Stimulated activated naive CD8-positive, alpha-beta T cell treated with anti-CD3 and anti-CD28 coated beads, Interleukin-15, amount 100 ng/mL, for 72 hours (primary cell): ENCODE measurements around the gene OBSCN.
A peak's percentile ranks its signal among the peaks of the same experiment; 100 is the strongest.
"Not testable (repeated sequence)": the region's sequence is repeated elsewhere in the genome, so short reads cannot be mapped to it uniquely, and the experiment has no call there.

Experiments used
- ATAC-seq: fragments of 150-1000 bp; cut with Tn5 transposase; 2 replicates; pipeline ENCODE4 v1.10.0; 2021; ENCODE audit warnings: mild to moderate bottlenecking, moderate library complexity
- DNase-seq, 2 donors: peaks; one replicate each; pipeline ENCODE4 v3.0.0; 2021 to 2022
- H3K27ac Mint-ChIP-seq, 2 donors: one replicate each; pipeline ENCODE4 v1.8.0; 2022; ENCODE audit warnings: mild to moderate bottlenecking in 2 of 2, mixed read lengths in 2 of 2, moderate library complexity in 2 of 2
- H3K27me3 Mint-ChIP-seq: one replicate; pipeline ENCODE4 v1.8.0; 2022; ENCODE audit warnings: mixed read lengths
- H3K4me1 Mint-ChIP-seq: one replicate; pipeline ENCODE4 v1.8.0; 2022; ENCODE audit warnings: mild to moderate bottlenecking, mixed read lengths
- H3K4me3 Mint-ChIP-seq, 2 donors: one replicate each; pipeline ENCODE4 v1.8.0; 2022; ENCODE audit warnings: mild to moderate bottlenecking in 2 of 2, mixed read lengths in 2 of 2, moderate library complexity in 1 of 2
- H3K9me3 Mint-ChIP-seq, 2 donors: one replicate each; pipeline ENCODE4 v1.8.0; 2022; ENCODE audit warnings: mixed read lengths in 2 of 2

Gene OBSCN

DNA sequence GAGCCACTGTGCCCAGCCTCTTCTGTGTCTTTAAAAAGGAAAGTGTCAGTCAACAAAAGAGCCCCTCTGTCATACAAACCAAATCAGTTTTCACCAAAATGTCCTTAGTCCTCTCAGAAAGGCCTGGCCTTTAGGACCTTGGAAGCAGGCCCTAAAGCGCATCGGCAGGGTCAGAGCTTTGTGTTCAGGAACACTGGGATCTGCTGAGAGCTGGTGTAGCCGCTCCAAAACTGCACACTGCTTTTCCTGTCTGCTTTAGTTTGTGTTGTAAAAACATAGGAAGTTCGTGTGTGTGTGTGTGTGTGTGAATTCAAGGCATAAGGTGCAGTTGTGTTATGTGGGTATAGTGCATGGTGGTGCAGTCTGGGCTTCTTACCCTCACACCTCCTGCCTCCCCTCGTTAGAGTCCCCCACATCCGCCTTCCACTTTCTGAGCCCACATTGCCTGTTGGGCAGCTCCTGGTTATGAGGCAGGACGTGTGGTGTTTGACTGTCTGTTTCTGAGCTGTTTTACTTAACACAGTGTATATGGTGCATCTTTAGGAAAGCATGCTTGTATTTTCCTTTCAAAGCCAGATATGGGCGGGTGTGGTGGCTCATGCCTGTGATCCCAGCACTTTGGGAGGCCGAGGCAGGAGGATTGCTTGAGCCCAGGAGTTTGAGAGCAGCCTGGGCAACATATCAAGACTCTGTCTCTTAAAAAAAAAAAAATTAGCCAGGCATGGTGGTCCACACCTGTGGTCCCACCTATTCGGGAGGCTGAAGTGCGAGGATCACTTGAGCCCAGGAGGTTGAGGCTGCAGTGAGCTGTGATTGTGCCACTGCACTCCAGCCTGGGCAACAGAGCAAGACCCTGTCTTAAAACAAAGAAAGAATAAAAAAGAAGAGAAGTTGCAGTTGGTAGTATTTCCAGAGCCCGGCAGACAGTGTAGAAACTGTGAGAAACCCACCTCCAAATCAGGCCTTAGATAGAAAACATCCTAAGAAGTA lies 29.8 kb upstream of the OBSCN start:
- Mint-ChIP-seq H3K27me3 (no peaks in the 10 kb centered on the region), H3K4me3 (no peak overlapping the region), H3K27ac (peak overlapping the region in 1 of 2 donors; percentile 40), H3K4me1 (no peaks in the 10 kb centered on the region), H3K9me3 (no peaks in the 10 kb centered on the region)
- ATAC-seq: no peak
- no peak for DNase-seq

DNA sequence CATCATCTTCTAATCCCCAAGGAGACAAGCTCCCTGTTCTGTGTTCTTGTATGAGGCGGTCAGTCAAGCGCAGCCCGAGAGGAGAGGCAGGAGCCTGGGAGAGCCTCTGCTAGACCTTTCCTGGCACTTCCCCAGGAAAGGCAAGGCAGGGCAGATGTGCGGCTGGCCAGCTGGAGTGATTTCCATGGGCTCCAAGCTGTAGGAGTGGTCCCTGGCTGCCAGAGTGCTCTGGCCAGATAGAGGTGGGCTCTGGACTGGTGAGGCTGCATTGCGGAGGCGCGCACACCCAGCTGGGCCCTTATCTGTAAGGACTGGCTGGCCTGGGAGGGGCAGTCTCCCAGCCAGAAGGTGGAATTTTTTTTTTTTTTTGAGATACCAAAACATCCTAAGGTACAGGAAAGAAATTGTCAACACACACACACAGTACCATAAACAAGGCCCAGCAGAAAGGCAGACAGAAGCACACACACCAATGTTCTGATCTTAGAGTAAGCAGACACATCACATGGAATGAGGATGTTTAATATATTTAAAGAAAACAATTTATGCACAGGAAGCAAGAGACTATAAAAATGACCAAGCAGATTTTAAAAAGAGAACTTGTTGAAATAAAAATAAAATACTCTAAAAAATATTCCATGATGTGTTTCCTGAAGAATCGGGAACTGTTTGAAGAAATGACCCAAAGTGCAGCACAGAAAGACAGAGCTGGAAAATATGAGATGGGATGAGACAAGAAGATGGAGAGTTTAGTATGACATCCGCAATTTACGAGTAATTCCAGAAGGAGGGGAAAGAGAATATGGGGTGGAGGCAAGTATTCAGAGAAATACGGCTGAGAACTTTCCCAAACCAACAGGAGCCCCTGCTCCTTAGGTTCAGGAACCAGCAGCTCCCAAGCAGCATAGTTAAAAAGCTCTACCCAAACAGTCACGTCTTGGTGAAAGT lies 28.8 kb upstream of the OBSCN start:
- H3K9me3 Mint-ChIP-seq: no peaks in the 10 kb centered on the region
- no peaks in the 10 kb centered on the region for H3K27me3 Mint-ChIP-seq
- H3K27ac Mint-ChIP-seq: peak overlapping the region in 1 of 2 donors; percentile 40
- H3K4me1 Mint-ChIP-seq: no peaks in the 10 kb centered on the region
- ATAC-seq (no peak), DNase-seq (no peak)
- H3K4me3 Mint-ChIP-seq: no peak overlapping the region

DNA sequence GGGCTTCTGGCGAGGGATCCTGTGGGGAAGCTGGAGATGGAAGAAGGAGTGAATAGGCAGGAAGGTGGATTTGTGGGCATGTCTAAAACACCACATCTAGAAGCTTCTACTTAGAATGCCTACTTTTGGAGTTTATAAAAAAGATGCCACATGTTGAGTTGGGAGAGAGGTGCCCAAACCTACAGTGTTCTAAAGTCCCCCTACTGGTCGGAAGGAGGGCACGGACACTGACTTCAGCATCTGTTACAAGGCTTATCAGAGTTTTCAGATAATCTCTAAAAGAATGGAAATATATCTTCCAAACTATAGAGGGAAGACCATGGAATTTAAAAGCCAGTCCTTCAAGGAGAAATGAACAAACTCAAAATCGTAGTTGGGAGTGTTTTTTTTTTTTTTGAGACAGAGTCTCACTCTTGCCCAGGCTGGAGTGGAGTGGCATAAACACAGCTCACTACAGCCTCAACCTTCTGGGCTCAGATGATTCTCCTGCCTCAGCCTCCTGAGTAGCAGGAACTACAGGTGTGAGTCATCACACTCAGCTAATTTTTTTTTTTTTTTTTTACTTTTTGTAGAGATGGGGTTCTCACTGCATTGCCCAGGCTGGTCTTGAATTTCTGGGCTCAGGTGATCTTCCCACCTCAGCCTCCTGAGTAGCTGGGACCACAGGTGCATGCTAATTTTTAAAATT lies 27.4 kb upstream of the OBSCN start:
- peaks cover 1% of the 10 kb centered on the region for H3K4me1 Mint-ChIP-seq
- ATAC-seq (no peak), DNase-seq (no peak)
- no peak overlapping the region for H3K4me3 Mint-ChIP-seq
- H3K9me3 Mint-ChIP-seq: no peaks in the 10 kb centered on the region
- H3K27me3 Mint-ChIP-seq: no peaks in the 10 kb centered on the region
- H3K27ac Mint-ChIP-seq: no peak overlapping the region

DNA sequence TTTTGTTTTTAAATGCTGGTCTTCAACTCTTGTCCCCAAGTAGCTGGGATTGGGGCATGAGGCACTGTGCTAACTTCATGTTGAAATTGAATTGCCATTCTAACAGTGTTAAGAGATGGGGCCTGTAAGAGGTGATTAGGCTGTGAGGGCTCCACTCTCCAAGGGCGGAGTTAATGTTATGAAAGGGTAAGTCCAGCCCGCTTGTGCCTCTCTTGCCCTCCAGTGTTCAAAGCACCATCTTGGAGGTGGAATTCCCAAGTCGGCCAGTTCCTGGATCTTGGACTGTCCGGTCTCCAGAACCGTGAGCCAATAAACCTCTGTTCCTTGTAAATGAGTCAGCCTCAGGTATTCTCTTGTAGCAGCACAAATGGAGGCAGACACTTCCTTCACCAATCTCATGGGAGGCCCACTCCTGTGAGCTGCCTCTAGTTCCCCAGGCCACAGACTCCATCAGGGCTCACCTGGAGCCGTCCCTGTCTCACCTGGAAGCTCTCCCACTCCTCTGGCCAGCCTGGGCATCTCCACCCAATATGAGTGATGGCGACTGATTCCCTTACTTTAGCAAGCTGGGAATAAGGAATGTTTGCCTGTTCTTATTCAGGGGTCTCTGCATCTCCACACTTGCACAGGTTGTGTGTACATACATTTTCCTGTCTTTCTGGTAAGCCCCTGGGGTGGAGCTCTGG lies 26.7 kb upstream of the OBSCN start:
- ATAC-seq (no peak), DNase-seq (no peak)
- no peaks in the 10 kb centered on the region for H3K9me3 Mint-ChIP-seq
- H3K4me3 Mint-ChIP-seq: no peak overlapping the region
- H3K27ac Mint-ChIP-seq: no peak overlapping the region
- H3K27me3 Mint-ChIP-seq: no peaks in the 10 kb centered on the region
- peaks cover 8% of the 10 kb centered on the region for H3K4me1 Mint-ChIP-seq

DNA sequence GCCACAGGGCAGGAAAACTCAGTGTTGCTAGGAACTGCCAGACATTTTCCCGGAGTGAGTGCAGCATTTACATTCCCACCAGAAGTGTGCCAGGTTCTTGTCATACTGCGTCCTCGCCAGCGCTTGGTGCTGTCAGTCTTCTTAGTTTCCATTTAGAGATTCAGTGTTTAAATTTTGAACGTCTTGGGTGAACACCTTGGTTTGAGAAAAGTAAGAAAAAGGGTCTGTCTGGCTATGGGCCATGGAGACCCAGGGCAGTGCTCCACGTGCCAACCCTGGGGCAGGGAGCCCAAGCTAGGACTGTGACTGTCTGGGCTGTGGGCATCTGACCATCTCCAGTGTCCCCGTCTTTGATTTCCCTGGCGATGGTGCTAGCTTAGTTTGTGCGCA lies 26.2 kb upstream of the OBSCN start:
- Mint-ChIP-seq H3K9me3 (no peaks in the 10 kb centered on the region), H3K27ac (no peak overlapping the region), H3K4me1 (peaks cover 9% of the 10 kb centered on the region), H3K27me3 (no peaks in the 10 kb centered on the region), H3K4me3 (no peak overlapping the region)
- DNase-seq (no peak), ATAC-seq (no peak)

DNA sequence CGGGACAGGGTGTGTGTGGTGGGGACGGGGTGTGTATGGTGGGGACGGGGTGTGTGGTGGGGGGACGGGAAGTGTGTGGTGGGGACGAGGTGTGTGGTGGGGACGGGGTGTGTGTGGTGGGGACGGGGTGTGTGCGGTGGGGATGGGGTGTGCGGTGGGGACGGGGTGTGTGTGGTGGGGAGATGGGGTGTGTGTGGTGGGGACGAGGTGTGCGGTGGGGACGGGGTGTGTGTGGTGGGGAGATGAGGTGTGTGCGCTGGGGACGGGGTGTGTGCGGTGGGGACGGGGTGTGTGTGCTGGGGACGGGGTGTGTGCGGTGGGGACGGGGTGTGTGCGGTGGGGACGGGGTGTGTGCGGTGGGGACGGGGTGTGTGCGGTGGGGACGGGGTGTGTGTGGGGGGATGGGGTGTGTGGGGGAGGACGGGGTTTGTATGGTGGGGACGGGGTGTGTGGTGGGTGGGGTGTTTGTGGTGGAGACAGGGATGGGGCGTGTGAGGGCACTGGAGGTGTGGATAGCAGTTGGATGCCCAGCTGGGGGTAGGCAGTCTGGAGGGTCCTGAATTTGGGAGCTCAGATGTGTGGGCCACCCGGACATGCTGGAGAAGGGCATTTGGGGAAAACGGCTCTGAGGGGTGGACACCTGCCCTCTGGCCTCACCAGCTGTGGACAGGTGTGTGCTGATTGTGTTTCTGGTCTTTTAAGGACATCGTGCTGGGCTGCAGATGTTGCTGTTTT lies 25.4 kb upstream of the OBSCN start:
- no peaks in the 10 kb centered on the region for H3K27me3 Mint-ChIP-seq
- no peak overlapping the region for H3K27ac Mint-ChIP-seq
- peaks cover 9% of the 10 kb centered on the region for H3K4me1 Mint-ChIP-seq
- ATAC-seq (peak; percentile 74), DNase-seq (no peak)
- H3K9me3 Mint-ChIP-seq: no peaks in the 10 kb centered on the region
- no peak overlapping the region for H3K4me3 Mint-ChIP-seq

DNA sequence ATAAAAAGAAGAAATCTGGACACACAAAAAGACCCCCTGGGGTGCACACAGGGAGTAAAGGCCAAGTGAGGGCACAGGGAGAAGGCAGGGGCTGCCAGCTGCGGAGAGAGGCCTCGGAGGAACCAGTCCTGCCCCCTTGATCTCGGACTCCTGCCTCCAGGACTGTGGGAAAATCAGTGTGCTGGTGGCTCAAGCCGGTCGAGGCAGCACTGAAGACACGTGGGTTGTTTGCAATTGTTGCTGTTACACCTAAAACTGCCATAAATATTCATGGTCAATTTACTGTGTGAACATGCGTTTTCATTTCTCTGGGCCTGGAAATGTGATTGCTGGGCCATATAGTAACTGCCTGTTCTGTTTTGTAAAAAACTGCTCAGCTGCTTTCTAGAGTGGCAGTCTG lies 23.7 kb upstream of the OBSCN start:
- H3K9me3 Mint-ChIP-seq: no peaks in the 10 kb centered on the region
- no peaks in the 10 kb centered on the region for H3K27me3 Mint-ChIP-seq
- DNase-seq (no peak), ATAC-seq (no peak)
- no peak overlapping the region for H3K4me3 Mint-ChIP-seq
- peaks cover 14% of the 10 kb centered on the region for H3K4me1 Mint-ChIP-seq
- H3K27ac Mint-ChIP-seq: no peak overlapping the region

DNA sequence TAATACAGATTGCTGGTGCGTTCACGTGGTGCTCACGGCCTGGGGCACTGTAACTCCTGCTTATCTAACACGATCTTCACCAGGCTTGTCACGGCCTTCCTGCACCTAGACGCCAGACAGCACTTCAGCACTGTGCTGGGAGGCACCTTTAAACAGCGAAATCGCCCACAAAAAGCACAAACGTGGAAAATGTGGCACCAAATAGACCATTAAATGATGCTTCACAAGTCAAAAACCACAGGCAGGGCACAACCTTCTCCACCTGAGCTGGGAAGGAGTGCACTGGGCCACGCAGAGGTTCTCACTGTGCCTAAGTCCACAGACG lies 22.2 kb upstream of the OBSCN start:
- ATAC-seq (peak; percentile 33), DNase-seq (no peak)
- no peaks in the 10 kb centered on the region for H3K27me3 Mint-ChIP-seq
- H3K27ac Mint-ChIP-seq: no peak overlapping the region
- no peak overlapping the region for H3K4me3 Mint-ChIP-seq
- no peaks in the 10 kb centered on the region for H3K9me3 Mint-ChIP-seq
- H3K4me1 Mint-ChIP-seq: peaks cover 20% of the 10 kb centered on the region

DNA sequence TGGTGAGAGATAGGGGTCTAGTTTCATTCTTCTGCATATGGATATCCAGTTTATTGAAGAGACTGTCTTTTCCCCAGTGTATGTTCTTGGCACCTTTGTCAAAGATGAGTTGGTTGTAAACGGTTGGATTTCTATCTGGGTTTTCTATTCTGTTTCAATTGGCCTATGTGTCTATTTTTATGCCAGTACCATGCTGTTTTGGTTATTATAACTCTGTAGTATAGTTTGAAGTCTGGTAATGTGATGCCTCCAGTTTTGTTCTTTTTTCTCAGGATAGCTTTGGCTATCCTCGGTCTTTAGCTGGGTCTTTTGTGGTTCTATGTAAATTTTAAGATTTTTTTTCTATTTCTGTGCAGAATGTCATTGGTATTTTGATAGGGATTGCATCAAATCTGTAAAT lies 19.6 kb upstream of the OBSCN start:
- not testable (repeated sequence) for H3K27ac Mint-ChIP-seq, H3K4me3 Mint-ChIP-seq, DNase-seq, ATAC-seq, H3K27me3 Mint-ChIP-seq, H3K9me3 Mint-ChIP-seq
- H3K4me1 Mint-ChIP-seq: peaks cover 20% of the 10 kb centered on the region

DNA sequence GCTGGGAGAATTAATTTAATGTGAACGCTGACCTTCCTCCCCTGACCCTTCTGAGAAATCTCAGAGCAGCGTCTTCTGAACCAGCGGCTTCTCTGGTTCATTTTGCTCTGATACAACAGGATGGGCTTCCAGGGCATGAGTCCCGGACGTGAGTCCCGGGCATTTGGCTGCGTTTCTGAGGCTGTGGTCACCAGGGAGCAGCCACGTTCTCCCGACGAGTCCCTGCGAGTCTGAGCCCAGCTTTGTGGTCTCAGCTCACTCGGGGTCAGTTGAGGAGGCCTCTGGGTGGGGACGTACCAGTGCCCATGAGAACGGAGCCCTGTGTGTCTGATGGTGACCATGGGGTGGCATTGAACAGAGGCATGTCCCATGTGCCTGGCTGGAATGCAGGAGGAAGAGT lies 17.7 kb upstream of the OBSCN start:
- Mint-ChIP-seq H3K27ac (no peak overlapping the region), H3K4me3 (no peak overlapping the region), H3K4me1 (peaks cover 20% of the 10 kb centered on the region), H3K27me3 (no peaks in the 10 kb centered on the region), H3K9me3 (no peaks in the 10 kb centered on the region)
- ATAC-seq (no peak), DNase-seq (no peak)

DNA sequence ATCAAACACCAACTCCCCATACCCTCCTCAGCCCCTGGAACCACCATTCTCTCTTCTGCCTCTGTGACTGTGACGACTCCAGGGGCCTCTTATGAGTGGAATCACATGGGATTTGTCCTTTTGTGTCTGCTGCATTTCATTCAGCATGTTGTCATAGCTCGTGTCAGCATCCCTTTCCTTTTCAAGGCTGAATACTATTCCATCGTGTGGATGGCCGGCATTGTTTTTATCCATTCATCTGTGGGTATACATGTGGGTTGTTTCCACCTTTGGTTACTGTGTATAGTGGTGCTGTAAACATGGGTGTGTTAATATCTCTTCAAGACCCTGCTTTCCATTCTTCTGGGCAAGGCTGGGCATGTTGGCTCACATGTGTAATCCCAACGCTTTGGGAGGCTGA lies 17.1 kb upstream of the OBSCN start:
- ATAC-seq (no peak), DNase-seq (no peak)
- Mint-ChIP-seq H3K4me1 (peaks cover 15% of the 10 kb centered on the region), H3K4me3 (no peak overlapping the region), H3K27me3 (no peaks in the 10 kb centered on the region), H3K9me3 (no peaks in the 10 kb centered on the region), H3K27ac (no peak overlapping the region)

DNA sequence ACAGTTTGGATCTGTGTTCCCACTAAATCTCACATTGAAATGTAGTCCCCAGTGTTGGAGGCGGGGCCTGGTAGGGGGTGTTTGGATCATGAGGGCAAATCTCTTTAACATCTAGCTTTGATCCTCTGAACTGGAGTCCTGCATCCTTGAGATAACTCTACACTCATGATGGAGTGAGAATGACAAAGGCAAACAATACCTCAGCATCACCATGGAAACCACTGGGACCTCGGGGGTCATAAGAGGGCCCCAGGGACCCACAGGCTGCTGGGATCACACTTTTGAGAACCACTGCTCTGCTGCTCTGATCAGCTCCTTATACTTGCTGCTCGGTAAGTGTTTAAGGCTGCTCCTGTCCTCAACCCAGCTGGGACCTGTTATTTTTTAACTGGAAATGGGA lies 13.4 kb upstream of the OBSCN start:
- peaks cover 4% of the 10 kb centered on the region for H3K4me1 Mint-ChIP-seq
- no peaks in the 10 kb centered on the region for H3K27me3 Mint-ChIP-seq
- no peak for ATAC-seq
- no peak overlapping the region for H3K4me3 Mint-ChIP-seq
- H3K9me3 Mint-ChIP-seq: peaks cover 10 to 12% of the 10 kb centered on the region in 2 donors
- H3K27ac Mint-ChIP-seq: no peak overlapping the region
- DNase-seq: no peak

DNA sequence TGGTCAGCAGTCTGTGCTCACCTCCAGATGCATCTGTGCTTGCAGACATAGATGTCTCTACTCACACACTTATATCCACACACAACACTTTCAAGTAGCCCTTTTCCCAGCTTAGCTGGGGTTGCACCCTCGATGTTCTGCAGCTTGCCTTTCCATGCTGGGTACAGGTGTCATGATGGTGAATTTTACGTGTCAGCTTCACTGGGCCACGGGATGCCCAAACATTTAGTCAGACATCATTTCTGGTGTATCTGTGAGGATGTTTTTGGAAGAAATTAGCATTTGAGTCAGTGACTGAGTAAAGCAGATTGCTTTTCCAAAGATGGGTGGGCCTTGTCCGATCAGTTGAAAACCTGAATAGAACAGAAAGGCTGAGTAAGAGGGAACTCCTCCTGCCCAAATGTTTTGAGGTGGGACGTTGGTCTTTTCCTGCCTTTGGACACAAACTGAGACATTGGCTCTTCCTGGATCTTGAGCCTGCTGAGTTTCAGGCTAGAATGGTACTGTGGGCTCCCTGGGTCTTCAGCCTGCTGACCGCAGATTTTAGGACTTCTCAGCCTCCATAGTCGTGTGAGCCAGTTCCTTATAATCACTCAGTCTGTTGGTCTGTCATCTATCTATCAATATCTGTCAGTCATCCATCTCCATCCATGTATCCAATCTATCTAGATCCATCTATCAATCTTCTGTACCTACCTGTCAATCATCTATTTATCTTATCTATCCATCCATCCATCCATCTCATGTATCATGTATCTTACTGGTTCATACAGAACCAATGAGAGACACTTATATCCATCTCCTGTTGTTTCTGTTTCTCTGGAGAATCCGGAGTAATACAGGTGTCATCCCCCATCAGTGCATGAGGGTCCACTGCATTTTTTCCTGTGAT lies 12.7 kb upstream of the OBSCN start:
- DNase-seq (no peak), ATAC-seq (no peak)
- no peaks in the 10 kb centered on the region for H3K27me3 Mint-ChIP-seq
- H3K4me1 Mint-ChIP-seq: no peaks in the 10 kb centered on the region
- H3K27ac Mint-ChIP-seq: no peak overlapping the region
- H3K4me3 Mint-ChIP-seq: no peak overlapping the region
- peaks cover 14 to 17% of the 10 kb centered on the region in 2 donors for H3K9me3 Mint-ChIP-seq
